ENCODE measurements around the gene OGT.
"Not testable (repeated sequence)": the region's sequence is repeated elsewhere in the genome, so short reads cannot be mapped to it uniquely, and the experiment has no call there.

Gene OGT

GRCh38 chrX:71579136-71579989, 46.5 kb downstream of the OGT start:
- in situ Hi-C loops (cut with HindIII; ENCODE audit: low sequenced_read_pairs) = no loop called here
- no peak for DNase-seq (ENCODE audit: low read depth)
- no peak overlapping the region for H3K4me3 ChIP-seq (ENCODE audit: low read depth, low read length)
- no peak for TF ChIP-seq CTCF (IDR thresholded peaks at IDR 0.05; ENCODE audit: low read depth, low read length, missing control alignments)

GRCh38 chrX:71579990-71580380, 47.1 kb downstream of the OGT start:
- no peak for DNase-seq (ENCODE audit: low read depth)
- H3K4me3 ChIP-seq (ENCODE audit: low read depth, low read length) = no peak overlapping the region
- no peak for TF ChIP-seq CTCF (IDR thresholded peaks at IDR 0.05; ENCODE audit: low read depth, low read length, missing control alignments)
- in situ Hi-C loops (cut with HindIII; ENCODE audit: low sequenced_read_pairs) = no loop called here

GRCh38 chrX:71581210-71581609, 48.3 kb downstream of the OGT start:
- no peak overlapping the region for H3K4me3 ChIP-seq (ENCODE audit: low read depth, low read length)
- in situ Hi-C loops (cut with HindIII; ENCODE audit: low sequenced_read_pairs) = no loop called here
- TF ChIP-seq CTCF (IDR thresholded peaks at IDR 0.05; ENCODE audit: low read depth, low read length, missing control alignments) = no peak
- no peak for DNase-seq (ENCODE audit: low read depth)

- no peak overlapping the region for H3K4me3 ChIP-seq (ENCODE audit: low read depth, low read length)
- no peak for TF ChIP-seq CTCF (IDR thresholded peaks at IDR 0.05; ENCODE audit: low read depth, low read length, missing control alignments)
- in situ Hi-C loops (cut with HindIII; ENCODE audit: low sequenced_read_pairs) = no loop called here
- DNase-seq (ENCODE audit: low read depth) = no peak
Observed at GRCh38 chrX:71586929-71587328, 54.0 kb downstream of the OGT start.

- H3K4me3 ChIP-seq (ENCODE audit: low read depth, low read length); DNase-seq (ENCODE audit: low read depth); in situ Hi-C loops (cut with HindIII; ENCODE audit: low sequenced_read_pairs): not testable (repeated sequence)
Observed at GRCh38 chrX:71593210-71593609, 60.3 kb downstream of the OGT start.

- no peak overlapping the region for H3K4me3 ChIP-seq (ENCODE audit: low read depth, low read length)
- in situ Hi-C loops (cut with HindIII; ENCODE audit: low sequenced_read_pairs) = no loop called here
- TF ChIP-seq CTCF (IDR thresholded peaks at IDR 0.05; ENCODE audit: low read depth, low read length, missing control alignments) = no peak
- DNase-seq (ENCODE audit: low read depth) = no peak
Observed at GRCh38 chrX:71599965-71600364, 67.1 kb downstream of the OGT start.

GRCh38 chrX:71603618-71604017, 70.7 kb downstream of the OGT start:
- no peak for DNase-seq (ENCODE audit: low read depth)
- no peak overlapping the region for H3K4me3 ChIP-seq (ENCODE audit: low read depth, low read length)
- TF ChIP-seq CTCF (IDR thresholded peaks at IDR 0.05; ENCODE audit: low read depth, low read length, missing control alignments) = no peak
- in situ Hi-C loops (cut with HindIII; ENCODE audit: low sequenced_read_pairs) = no loop called here
